ENCODE measurements around the gene AIFM1.
"Not testable (repeated sequence)": the region's sequence is repeated elsewhere in the genome, so short reads cannot be mapped to it uniquely, and the experiment has no call there.

The AIFM1 gene

GRCh38 chrX:130117166-130117565 is 48.5 kb downstream of the AIFM1 start:
- DNase-seq (ENCODE audit: low read depth): no peak
- TF ChIP-seq CTCF (conservative IDR thresholded peaks at IDR 0.05; ENCODE audit: control insufficient read depth, insufficient read depth, low read depth, low read length): no peak
- H3K4me3 ChIP-seq (ENCODE audit: control insufficient read depth, low read depth, low read length): no peak overlapping the region

DNA sequence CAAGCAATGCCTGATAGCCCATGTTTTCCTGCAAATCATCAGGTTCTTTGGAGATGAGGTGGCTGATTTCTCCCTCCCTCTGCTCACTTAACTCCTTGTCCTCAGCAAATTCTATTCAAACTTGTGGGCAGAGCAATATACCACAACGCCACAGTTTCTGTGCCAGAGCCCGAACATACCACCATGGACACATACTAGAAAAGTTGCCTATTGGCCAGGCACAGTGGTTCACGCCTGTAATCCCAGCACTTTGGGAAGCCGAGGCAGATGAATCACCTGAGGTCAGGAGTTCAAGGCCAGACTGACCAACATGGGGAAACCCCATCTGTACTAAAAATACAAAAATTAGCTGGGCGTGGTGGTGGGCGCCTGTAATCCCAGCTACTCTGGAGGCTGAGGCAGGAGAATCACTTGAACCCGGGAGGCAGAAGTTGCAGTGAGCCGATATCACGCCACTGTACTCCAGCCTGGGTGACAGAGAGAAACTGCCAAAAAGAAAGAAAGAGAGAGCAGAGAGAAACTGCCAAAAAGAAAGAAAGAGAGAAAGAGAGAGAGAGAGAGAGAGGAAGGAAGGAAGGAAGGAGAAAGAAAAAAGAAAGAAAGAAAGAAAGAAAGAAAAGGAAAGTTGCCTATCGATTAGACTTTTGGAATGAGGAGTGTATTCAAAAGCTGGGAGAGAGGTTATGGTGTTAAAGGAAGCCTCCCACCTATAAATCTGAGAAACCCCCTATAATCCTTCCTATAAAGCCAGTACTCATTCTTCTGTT is 50.3 kb downstream of the AIFM1 start:
- DNase-seq (ENCODE audit: low read depth): peak; percentile 73
- not testable (repeated sequence) for H3K4me3 ChIP-seq (ENCODE audit: control insufficient read depth, low read depth, low read length)

DNA sequence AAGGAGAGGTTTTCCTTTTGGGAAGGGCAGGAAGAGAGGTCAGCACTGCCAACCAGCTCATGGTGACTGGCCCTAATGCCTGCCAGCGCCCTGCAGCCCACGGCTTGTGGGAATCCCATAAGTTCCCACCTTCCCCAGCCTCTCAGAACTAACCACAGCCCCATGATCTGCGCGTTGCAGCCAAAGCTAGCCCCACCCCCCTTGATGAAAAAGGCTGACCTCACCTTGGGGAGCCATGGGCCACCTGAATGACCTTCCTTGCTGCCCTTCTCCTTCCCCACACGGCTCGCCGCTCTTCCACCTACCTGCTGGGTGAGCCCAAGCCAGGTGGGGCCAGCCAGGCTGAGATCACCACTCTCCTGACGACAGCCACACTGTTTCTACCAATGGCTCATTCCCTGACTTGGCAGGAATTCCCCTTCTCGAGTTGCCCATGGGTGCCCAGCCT is 51.5 kb downstream of the AIFM1 start:
- H3K4me3 ChIP-seq (ENCODE audit: control insufficient read depth, low read depth, low read length): no peak overlapping the region
- DNase-seq (ENCODE audit: low read depth): peak; percentile 71
- no peak for TF ChIP-seq CTCF (conservative IDR thresholded peaks at IDR 0.05; ENCODE audit: control insufficient read depth, insufficient read depth, low read depth, low read length)

DNA sequence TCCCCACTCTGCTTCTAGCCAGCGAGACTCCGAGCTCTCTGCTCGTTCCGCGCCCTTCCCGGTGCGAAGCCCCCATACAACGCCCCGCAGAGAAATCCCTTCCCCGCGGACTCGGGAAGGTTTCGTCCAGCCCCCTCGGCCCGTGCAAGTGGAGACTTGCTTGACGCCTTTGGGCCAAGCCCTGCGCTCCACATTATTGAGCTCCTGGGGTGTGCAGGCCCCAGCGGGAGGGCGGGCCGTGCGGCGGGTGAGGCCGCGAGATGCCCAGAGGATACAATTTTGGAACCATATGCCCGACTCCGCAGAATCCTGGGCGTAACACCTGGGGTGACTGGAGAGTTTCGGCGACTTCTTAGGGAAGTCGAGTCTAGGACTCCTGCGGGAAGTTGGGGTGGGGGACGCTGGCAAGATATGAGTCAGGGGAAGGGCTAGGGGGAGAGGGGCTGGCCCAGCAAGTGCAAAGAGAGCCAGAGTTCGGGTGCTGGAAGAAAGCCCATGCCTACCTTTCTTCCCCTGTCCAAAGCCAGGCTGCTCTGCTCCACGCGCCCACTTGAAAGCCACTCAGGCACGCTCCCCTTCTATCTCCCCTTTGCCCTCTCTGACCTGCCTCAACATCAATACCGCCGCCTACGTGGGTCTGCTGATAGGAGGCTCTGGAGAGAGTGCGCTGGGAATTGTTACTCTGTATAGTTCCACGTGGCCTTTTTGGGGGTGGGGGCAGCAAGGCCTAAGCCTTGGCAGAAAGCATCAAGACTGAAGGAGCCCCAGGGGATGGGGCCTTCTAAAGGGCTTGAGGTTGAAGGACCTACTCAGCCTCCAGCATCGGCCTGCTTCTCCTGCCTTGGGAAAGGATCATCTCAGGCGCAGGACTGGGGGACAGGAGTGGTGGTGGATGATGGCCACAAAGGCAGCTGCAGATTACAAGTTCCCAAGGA is 54.2 kb downstream of the AIFM1 start:
- DNase-seq (ENCODE audit: low read depth): no peak
- no peak for TF ChIP-seq CTCF (conservative IDR thresholded peaks at IDR 0.05; ENCODE audit: control insufficient read depth, insufficient read depth, low read depth, low read length)
- peak overlapping the region; percentile 4 for H3K4me3 ChIP-seq (ENCODE audit: control insufficient read depth, low read depth, low read length)

GRCh38 chrX:130110379-130111219 is 55.0 kb downstream of the AIFM1 start, which contains the start of gene ELF4:
TSS of gene ELF4 (minus strand) at chrX:130110497. CDS start at chrX:130081330, 29,167 bp downstream.
- DNase-seq (ENCODE audit: low read depth): peak; percentile 44
- peak within 1 kb of the TSS; percentile 54 for H3K4me3 ChIP-seq (ENCODE audit: control insufficient read depth, low read depth, low read length)
- no peak for TF ChIP-seq CTCF (conservative IDR thresholded peaks at IDR 0.05; ENCODE audit: control insufficient read depth, insufficient read depth, low read depth, low read length)

- TF ChIP-seq CTCF (conservative IDR thresholded peaks at IDR 0.05; ENCODE audit: control insufficient read depth, insufficient read depth, low read depth, low read length): no peak
These were observed 55.9 kb downstream of the AIFM1 start for GRCh38 chrX:130109429-130110378.

More at GRCh38 chrX:130109429-130110378, 55.9 kb downstream of the AIFM1 start:
- DNase-seq (ENCODE audit: low read depth): no peak
- peak overlapping the region; percentile 54 for H3K4me3 ChIP-seq (ENCODE audit: control insufficient read depth, low read depth, low read length)
